Endodermal cell (in vitro differentiated cells): ENCODE measurements around the gene OSTN. TPM values are rescaled to one million over a fixed set of nuclear protein-coding genes. Genes with fewer than 3 reads are reported as not detected.

Experiments
- DNase-seq: peaks from one replicate; pipeline ENCODE4 v3.0.0-alpha.2; 2017
- H3K27ac ChIP-seq: 2 replicates; pipeline ENCODE4 v1.5.1; 2013; ENCODE audit warnings: mild to moderate bottlenecking, low read depth, low read length, moderate library complexity
- H3K27me3 ChIP-seq: 2 replicates; pipeline ENCODE4 v1.6.1; 2013; ENCODE audit warnings: mild to moderate bottlenecking, low read length, moderate library complexity; ENCODE audit not compliant: insufficient read depth, control insufficient read depth, poor library complexity, severe bottlenecking
- H3K36me3 ChIP-seq: 2 replicates; pipeline ENCODE4 v1.7.0; 2013; ENCODE audit warnings: mild to moderate bottlenecking, low read length, moderate library complexity; ENCODE audit not compliant: control insufficient read depth, insufficient read depth
- H3K4me1 ChIP-seq: one replicate; pipeline ENCODE4 v1.7.0; 2013; ENCODE audit warnings: low read length; ENCODE audit not compliant: control insufficient read depth, insufficient read depth
- H3K4me3 ChIP-seq: 2 replicates; pipeline ENCODE4 v1.5.1; 2013; ENCODE audit warnings: mild to moderate bottlenecking, low read length, moderate library complexity
- H3K9ac ChIP-seq: 2 replicates; pipeline ENCODE4 v1.6.1; 2013; ENCODE audit warnings: mild to moderate bottlenecking, low read length, moderate library complexity; ENCODE audit not compliant: poor library complexity, severe bottlenecking; ENCODE audit errors: extremely low read depth
- H3K9me3 ChIP-seq: 2 replicates; pipeline ENCODE4 v1.6.1; 2013; ENCODE audit warnings: mild to moderate bottlenecking, low read length, moderate library complexity; ENCODE audit not compliant: control insufficient read depth
- H3K27ac Mint-ChIP-seq: 2 replicates; pipeline ENCODE4 v1.8.0; 2020; ENCODE audit warnings: mixed read lengths
- H3K27me3 Mint-ChIP-seq: 2 replicates; pipeline ENCODE4 v1.8.0; 2021; ENCODE audit warnings: mild to moderate bottlenecking, mixed read lengths; ENCODE audit not compliant: insufficient read depth
- H3K36me3 Mint-ChIP-seq: 2 replicates; pipeline ENCODE4 v1.8.0; 2020; ENCODE audit warnings: low read depth, mixed read lengths
- H3K4me1 Mint-ChIP-seq: 2 replicates; pipeline ENCODE4 v1.8.0; 2020; ENCODE audit warnings: mixed read lengths
- H3K4me3 Mint-ChIP-seq: 2 replicates; pipeline ENCODE4 v1.8.0; 2020; ENCODE audit warnings: mild to moderate bottlenecking, moderate library complexity, mixed read lengths
- H3K9me3 Mint-ChIP-seq: 2 replicates; pipeline ENCODE4 v1.8.0; 2020; ENCODE audit warnings: mild to moderate bottlenecking, mixed read lengths
- WGBS, 2 experiments: methylation state at CpG; one replicate each; pipeline versions ENCODE4 v1.1.5 to v1.1.7; 2013; ENCODE audit warnings: missing lambda C conversion rate in 2 of 2, mixed read lengths in 1 of 2; ENCODE audit not compliant: insufficient coverage in 1 of 2, insufficient read length in 1 of 2; 5-methylcytosine and 5-hydroxymethylcytosine counted together
- total RNA-seq, 2 donors: library from RNA; stranded (reverse); fragmentation: NEBNext Ultra II Directional in 1 of 2; extraction: Animal tissue kit (Norgen Biotek cat#: 25700) in 1 of 2; gene quantifications; 2 replicates in 1 of 2; 3 replicates in 1 of 2; pipeline ENCODE4 v1.2.1, GENCODE V29; 2021
- TF ChIP-seq, protein P1 (sequence below): fragments of 200-600 bp; sonication (generic); conservative IDR thresholded peaks from 2 replicates; pipeline ENCODE4 v1.5.0; 2021; ENCODE audit warnings: antibody characterized with exemption, mild to moderate bottlenecking

OSTN gene
- total RNA-seq, 2 donors from 2014 or later = not detected

DNA sequence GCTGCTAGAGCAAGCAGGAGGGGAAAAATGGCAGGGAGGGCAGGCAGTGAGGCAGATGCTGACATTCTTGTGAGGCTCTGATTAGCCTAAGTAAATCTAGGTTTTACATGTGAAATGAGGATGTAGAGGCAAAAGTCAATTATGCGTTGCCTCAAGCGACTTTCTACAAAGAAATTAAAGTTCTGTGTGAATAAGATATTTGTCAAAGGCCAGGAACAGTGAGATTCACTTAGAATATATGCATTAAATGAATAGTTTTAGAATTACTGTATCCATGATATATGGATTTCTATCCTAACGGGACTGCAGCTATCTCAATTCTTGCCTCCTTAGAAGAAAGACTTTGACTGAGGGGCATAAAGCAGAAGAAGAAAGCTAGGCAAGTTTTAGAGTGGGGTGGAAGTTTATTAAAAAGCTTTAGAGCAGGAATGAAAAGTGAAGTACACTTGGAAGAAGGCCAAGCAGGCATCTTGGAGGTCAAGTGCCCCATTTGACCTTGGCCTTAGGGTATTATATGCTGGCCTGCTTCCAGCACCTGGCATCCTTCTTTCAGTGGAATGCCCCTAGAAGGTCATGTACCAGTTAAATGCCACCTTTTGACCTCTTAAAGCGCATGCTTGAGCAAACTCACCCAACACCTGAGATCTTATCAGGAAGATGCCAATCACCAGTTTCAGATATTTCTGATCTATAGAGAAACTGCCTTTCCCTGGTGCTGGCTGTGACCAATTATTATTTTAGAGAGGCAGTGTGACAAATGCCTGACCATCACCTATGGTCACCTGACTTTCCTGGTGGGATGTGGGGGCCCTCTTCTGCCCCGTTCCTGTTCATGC is 38.2 kb downstream of the OSTN start:
- DNase-seq = no peak
- Histone ChIP-seq H3K27me3 (no peaks in the 10 kb centered on the region), H3K4me1 (peaks cover 6% of the 10 kb centered on the region), H3K27ac (no peak overlapping the region), H3K9me3 (no peaks in the 10 kb centered on the region), H3K36me3 (no peaks in the 10 kb centered on the region), H3K9ac (no peak overlapping the region), H3K4me3 (no peak overlapping the region)
- TF ChIP-seq, protein P1, sequence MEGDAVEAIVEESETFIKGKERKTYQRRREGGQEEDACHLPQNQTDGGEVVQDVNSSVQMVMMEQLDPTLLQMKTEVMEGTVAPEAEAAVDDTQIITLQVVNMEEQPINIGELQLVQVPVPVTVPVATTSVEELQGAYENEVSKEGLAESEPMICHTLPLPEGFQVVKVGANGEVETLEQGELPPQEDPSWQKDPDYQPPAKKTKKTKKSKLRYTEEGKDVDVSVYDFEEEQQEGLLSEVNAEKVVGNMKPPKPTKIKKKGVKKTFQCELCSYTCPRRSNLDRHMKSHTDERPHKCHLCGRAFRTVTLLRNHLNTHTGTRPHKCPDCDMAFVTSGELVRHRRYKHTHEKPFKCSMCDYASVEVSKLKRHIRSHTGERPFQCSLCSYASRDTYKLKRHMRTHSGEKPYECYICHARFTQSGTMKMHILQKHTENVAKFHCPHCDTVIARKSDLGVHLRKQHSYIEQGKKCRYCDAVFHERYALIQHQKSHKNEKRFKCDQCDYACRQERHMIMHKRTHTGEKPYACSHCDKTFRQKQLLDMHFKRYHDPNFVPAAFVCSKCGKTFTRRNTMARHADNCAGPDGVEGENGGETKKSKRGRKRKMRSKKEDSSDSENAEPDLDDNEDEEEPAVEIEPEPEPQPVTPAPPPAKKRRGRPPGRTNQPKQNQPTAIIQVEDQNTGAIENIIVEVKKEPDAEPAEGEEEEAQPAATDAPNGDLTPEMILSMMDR = no peak
- Mint-ChIP-seq H3K27ac (no peak overlapping the region), H3K4me3 (no peak overlapping the region), H3K9me3 (no peaks in the 10 kb centered on the region), H3K36me3 (no peaks in the 10 kb centered on the region), H3K4me1 (peaks cover 34% of the 10 kb centered on the region), H3K27me3 (no peaks in the 10 kb centered on the region)
- WGBS, 2 experiments = 92 to 100% methylated on average over 2 to 5 of the region's 5 CpGs

DNA sequence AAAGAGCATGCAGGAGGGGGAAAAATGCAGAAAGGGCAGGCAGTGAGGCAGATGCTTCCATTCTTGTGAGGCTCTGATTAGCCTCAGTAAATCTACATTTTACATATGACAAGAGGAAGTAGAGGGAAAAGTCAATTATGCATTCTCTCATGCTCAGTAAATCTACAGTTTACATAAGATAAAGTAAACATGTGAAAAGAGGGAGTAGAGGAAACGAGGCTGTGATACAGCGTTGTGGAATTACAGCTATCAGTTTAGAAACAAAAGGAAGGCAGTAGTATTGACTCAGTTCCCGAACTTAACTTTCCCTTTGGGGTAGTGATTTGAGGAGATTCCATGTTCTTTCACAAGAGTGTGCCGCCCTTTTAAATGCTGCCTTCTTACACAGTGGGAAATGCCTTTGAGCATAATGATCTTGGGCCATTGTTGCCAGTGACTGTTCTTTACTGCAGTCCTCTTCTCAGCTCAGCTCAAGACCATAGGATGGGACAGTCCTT is 39.3 kb downstream of the OSTN start:
- Mint-ChIP-seq H3K4me1 (peaks cover 34% of the 10 kb centered on the region), H3K27ac (no peak overlapping the region)
- WGBS, 2 experiments = 24 to 37% methylated on average over 4 of the region's 4 CpGs

DNA sequence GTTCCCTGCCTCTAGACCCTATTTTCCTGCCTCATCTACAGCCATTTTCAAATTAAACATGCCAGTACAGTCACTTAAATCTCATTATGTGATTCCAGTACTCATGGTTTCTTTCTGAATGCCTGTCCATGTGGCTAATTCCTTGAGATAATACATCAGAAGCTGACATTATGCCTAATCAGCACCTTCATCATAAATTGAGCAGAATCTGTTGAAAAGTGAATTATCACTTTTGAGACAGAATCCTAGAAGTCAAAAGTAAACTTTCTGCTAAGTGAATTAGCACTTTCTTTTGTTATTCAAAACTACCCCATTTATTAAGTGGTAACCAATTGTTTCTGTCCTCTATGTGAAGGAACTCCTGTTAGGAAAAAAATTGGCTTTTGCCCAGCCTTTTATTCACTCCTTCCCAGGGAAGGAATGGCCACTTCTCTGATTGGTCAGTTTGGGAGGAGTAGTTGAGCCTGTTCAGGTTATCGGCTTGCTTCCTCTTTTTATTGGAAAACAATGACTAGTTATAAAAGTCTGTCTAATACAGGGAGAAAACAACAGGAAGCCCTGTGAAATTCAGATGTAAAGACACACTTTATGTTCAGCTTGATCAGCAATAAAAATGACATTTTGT is 40.5 kb downstream of the OSTN start:
- Histone ChIP-seq H3K27me3 (no peaks in the 10 kb centered on the region), H3K9ac (no peak overlapping the region), H3K36me3 (no peaks in the 10 kb centered on the region), H3K27ac (no peak overlapping the region), H3K4me3 (no peak overlapping the region), H3K9me3 (no peaks in the 10 kb centered on the region), H3K4me1 (peaks cover 6% of the 10 kb centered on the region)
- H3K9me3 Mint-ChIP-seq = no peaks in the 10 kb centered on the region
- H3K4me1 Mint-ChIP-seq = peaks cover 34% of the 10 kb centered on the region
- H3K27ac Mint-ChIP-seq = no peak overlapping the region
- TF ChIP-seq, protein P1 = no peak
- no peaks in the 10 kb centered on the region for H3K27me3 Mint-ChIP-seq
- no peak overlapping the region for H3K4me3 Mint-ChIP-seq
- no peaks in the 10 kb centered on the region for H3K36me3 Mint-ChIP-seq
- DNase-seq = no peak
- WGBS, 2 experiments = 63% methylated on average over 1 of the region's 1 CpG; no CpG with 5 or more reads in 1 of the 2 experiments

More for the DNA sequence above, 39.3 kb downstream of the OSTN start:
- no peak overlapping the region for H3K9ac ChIP-seq
- Mint-ChIP-seq H3K27me3 (no peaks in the 10 kb centered on the region), H3K9me3 (no peaks in the 10 kb centered on the region), H3K4me3 (no peak overlapping the region), H3K36me3 (no peaks in the 10 kb centered on the region)
- peaks cover 6% of the 10 kb centered on the region for H3K4me1 ChIP-seq
- no peaks in the 10 kb centered on the region for H3K9me3 ChIP-seq
- H3K27ac ChIP-seq = no peak overlapping the region
- DNase-seq = no peak
- TF ChIP-seq, protein P1 = no peak
- no peaks in the 10 kb centered on the region for H3K27me3 ChIP-seq
- H3K4me3 ChIP-seq = no peak overlapping the region
- no peaks in the 10 kb centered on the region for H3K36me3 ChIP-seq
